Colonic mucosa (tissue), 4 donors: ENCODE data around the gene RIPK4. TPM values are rescaled to one million over a fixed set of nuclear protein-coding genes. Genes with fewer than 3 reads are reported as not detected.

Experiments used
- DNase-seq: peaks from one replicate; pipeline ENCODE4 v3.0.0-alpha.2; 2020
- H3K27ac ChIP-seq: fragments of 200-600 bp; one replicate; pipeline ENCODE4 v1.8.0; 2021
- H3K27me3 ChIP-seq: fragments of 200-600 bp; one replicate; pipeline ENCODE4 v1.8.0; 2021
- H3K36me3 ChIP-seq: fragments of 200-600 bp; one replicate; pipeline ENCODE4 v1.8.0; 2021
- H3K4me1 ChIP-seq: fragments of 200-600 bp; one replicate; pipeline ENCODE4 v1.8.0; 2021; ENCODE audit warnings: mild to moderate bottlenecking
- H3K4me3 ChIP-seq: fragments of 200-600 bp; one replicate; pipeline ENCODE4 v1.8.0; 2021
- H3K9ac ChIP-seq, 2 donors: one replicate each; pipeline ENCODE4 v1.7.0; 2013; ENCODE audit warnings: control low read depth in 2 of 2, low read depth in 2 of 2, low read length in 2 of 2
- H3K9me3 ChIP-seq: fragments of 200-600 bp; one replicate; pipeline ENCODE4 v1.8.0; 2021
- intact Hi-C: fragments of 100-400 bp; cut with DNase I; formaldehyde crosslinking; loops from one replicate; pipeline ENCODE4 v1.14.1; 2022
- total RNA-seq, 2 donors: library from RNA; stranded (reverse); fragmentation: NEBNext Ultra II Directional in 1 of 2; extraction: Animal tissue kit (Norgen Biotek cat#: 25700) in 1 of 2; gene quantifications; one replicate each; pipeline ENCODE4 v1.2.1, GENCODE V29; 2021
- TF ChIP-seq, protein P1 (sequence below): fragments of 200-600 bp; IDR thresholded peaks from one replicate; pipeline ENCODE4 v1.8.0; 2022; ENCODE audit warnings: antibody characterized with exemption, mild to moderate bottlenecking
- donor health status: healthy.
- donor health status: DM: no; HTN: no; CAD: no.
- donor health status: DM: no; HTN: no; CAD: no.

Gene RIPK4
- total RNA-seq, 2 donors from 2014 or later: 10.1 to 10.5 TPM

DNA sequence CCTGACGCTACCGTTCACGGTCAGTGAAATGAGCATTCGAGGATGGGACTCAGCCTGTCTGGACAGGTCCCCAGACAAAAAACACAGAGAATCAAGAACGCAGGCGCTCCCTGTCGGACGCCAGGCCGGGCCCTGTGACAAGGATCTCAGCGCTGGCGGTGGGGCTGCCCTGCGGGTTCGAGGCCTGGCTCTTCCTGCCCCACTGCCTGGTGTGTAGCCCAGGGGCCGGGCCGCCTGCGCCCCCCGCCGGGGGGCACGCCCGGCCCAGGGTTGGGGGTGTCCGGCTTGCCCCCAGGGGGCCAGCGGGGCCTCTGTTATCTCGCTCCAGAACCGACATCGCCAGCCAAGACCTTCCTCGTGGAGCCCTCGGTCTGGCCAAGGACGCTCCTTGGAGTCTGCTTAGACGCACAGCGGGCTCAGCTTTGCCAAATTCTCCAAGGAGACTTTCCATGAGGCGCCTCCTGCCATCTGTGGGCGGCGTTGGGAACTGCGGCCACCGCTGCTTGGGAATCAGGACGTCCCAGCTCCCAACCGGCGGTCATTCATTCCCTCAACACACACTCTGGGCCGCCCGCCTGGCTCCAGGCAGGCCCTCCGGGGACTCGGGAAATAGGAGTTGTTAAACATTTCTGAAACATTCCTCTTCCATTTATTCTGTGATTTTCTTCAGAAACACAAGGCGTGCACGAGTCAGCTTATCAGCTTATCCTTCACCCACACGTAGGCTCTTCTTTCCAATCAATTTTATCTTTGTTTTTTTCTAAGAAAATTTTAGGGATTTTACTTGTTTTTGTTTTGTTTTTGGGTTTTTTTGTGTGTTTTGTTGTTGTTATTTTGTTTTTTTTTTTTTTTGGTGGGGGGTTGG lies 11.3 kb upstream of the RIPK4 start:
- intact Hi-C loops: loop anchor here (2.0 to 10.0 kb wide), 2 partner anchors 165 to 493 kb away; no protein-coding TSS in a partner anchor
- peak; percentile 94 for DNase-seq
- Histone ChIP-seq H3K27ac (no peak overlapping the region), H3K4me3 (no peak overlapping the region), H3K9ac (no peak overlapping the region), H3K4me1 (peaks cover 6% of the 10 kb centered on the region), H3K27me3 (peaks cover 36% of the 10 kb centered on the region), H3K36me3 (no peaks in the 10 kb centered on the region), H3K9me3 (no peaks in the 10 kb centered on the region)
- TF ChIP-seq, protein P1, sequence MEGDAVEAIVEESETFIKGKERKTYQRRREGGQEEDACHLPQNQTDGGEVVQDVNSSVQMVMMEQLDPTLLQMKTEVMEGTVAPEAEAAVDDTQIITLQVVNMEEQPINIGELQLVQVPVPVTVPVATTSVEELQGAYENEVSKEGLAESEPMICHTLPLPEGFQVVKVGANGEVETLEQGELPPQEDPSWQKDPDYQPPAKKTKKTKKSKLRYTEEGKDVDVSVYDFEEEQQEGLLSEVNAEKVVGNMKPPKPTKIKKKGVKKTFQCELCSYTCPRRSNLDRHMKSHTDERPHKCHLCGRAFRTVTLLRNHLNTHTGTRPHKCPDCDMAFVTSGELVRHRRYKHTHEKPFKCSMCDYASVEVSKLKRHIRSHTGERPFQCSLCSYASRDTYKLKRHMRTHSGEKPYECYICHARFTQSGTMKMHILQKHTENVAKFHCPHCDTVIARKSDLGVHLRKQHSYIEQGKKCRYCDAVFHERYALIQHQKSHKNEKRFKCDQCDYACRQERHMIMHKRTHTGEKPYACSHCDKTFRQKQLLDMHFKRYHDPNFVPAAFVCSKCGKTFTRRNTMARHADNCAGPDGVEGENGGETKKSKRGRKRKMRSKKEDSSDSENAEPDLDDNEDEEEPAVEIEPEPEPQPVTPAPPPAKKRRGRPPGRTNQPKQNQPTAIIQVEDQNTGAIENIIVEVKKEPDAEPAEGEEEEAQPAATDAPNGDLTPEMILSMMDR: peak; percentile 94

DNA sequence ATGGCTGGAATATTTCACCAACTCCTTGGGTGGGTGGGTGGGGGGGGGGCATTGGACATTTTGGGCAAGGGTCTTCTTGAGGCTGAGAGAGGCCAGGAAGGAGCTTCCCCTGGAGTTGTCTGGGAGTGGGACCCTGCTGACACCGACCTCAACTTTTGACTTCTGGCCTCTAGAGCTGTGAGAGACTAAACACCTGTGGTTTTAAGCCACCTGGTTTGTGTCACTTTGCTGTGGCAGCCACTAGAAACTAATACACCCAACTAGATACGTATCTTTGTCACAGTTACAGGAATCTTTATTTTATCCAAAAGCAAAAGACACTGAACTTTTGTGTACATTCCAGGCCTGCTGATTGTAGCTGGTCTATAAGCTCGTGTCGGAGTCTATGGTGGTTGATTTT lies 9.9 kb upstream of the RIPK4 start:
- Histone ChIP-seq H3K9ac (no peak overlapping the region), H3K27ac (no peak overlapping the region), H3K4me1 (peaks cover 6% of the 10 kb centered on the region), H3K9me3 (no peaks in the 10 kb centered on the region), H3K36me3 (no peaks in the 10 kb centered on the region), H3K27me3 (peaks cover 38% of the 10 kb centered on the region), H3K4me3 (no peak overlapping the region)
- intact Hi-C loops: loop anchor here (10.0 kb wide), 1 partner anchor 492 kb away; no protein-coding TSS in a partner anchor
- DNase-seq: no peak
- TF ChIP-seq, protein P1: no peak

DNA sequence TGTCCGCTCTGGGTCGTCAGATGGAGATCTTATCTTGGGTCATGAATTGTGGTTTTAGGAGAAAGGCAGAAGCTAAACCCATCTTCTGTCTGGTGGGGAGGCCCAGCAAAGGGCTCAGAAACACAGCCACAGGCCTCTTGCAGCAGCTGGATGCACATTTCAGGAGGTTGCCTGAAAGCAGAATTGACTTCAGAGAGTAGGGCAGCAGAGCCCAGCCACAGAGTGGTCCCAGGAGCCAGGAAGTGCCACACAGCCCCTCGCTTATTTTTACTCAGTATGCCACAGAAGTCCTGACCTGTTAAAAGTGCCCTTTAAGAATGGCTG lies 8.3 kb upstream of the RIPK4 start:
- Histone ChIP-seq H3K27me3 (peaks cover 29% of the 10 kb centered on the region), H3K4me1 (peaks cover 6% of the 10 kb centered on the region), H3K27ac (no peak overlapping the region), H3K4me3 (no peak overlapping the region), H3K9ac (no peak overlapping the region), H3K36me3 (no peaks in the 10 kb centered on the region), H3K9me3 (no peaks in the 10 kb centered on the region)
- DNase-seq: no peak
- TF ChIP-seq, protein P1: no peak
- intact Hi-C loops: loop anchor here (10.0 kb wide), 1 partner anchor 490 kb away; no protein-coding TSS in a partner anchor

DNA sequence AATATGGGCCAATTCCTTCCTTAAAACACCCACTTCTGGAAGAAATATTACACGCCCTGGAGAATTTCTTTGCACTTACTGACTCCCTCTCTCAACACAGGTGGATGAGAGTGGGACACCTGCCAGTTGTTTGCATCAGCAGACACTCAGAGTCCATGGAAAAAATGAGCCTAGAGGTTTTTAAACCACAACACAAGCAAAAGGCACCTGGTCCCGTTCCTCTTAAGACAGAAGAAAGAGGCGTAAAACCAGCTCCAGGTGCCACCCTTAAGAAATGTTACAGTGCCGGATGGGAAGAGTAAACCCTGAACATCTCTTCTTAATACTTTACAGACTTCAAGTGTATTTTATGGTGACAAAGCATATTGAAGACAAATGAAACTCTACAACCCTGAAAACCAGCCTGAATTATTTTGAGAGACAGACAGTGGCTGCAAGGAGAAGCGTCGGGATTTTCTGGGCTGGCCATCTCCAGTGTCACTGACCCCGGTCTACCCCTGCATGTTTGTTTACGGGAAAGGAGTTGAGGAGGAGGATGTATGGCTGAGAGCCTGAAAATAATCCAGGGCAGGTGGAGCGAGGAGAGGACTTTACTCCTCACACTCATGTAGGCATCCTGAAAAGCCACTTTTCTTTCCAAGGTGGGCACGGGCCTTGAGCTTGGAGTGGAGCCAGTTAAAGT lies 7.8 kb upstream of the RIPK4 start:
- H3K4me3 ChIP-seq: no peak overlapping the region

More for the DNA sequence above, 7.8 kb upstream of the RIPK4 start:
- Histone ChIP-seq H3K27ac (no peak overlapping the region), H3K36me3 (no peaks in the 10 kb centered on the region), H3K9me3 (no peaks in the 10 kb centered on the region), H3K4me1 (peaks cover 6% of the 10 kb centered on the region), H3K27me3 (peaks cover 29% of the 10 kb centered on the region), H3K9ac (no peak overlapping the region)
- TF ChIP-seq, protein P1: no peak
- intact Hi-C loops: loop anchor here (10.0 kb wide), 1 partner anchor 490 kb away; no protein-coding TSS in a partner anchor
- no peak for DNase-seq
